K562 (cell line): ENCODE data around the gene VRK1. TPM values are rescaled to one million over a fixed set of nuclear protein-coding genes. Genes with fewer than 3 reads are reported as not detected.

Source experiments
- AFF1 ChIP-seq, 2 experiments: fragments of 450-650 bp; IDR thresholded peaks; 2 replicates each; pipeline ENCODE4 v1.6.1; 2018; ENCODE audit warnings: mild to moderate bottlenecking in 2 of 2, low read depth in 1 of 2; ENCODE audit not compliant: partially characterized antibody in 2 of 2
- CEBPB ChIP-seq: fragments of 450-650 bp; IDR thresholded peaks from 2 replicates; pipeline ENCODE4 v1.6.1; 2016; ENCODE audit warnings: missing genetic modification characterization, missing compliant biosample characterization
- EWSR1 ChIP-seq: fragments of 450-650 bp; IDR thresholded peaks from 2 replicates; pipeline ENCODE4 v1.6.1; 2018; ENCODE audit warnings: borderline replicate concordance, mild to moderate bottlenecking, low read depth, moderate library complexity; ENCODE audit not compliant: partially characterized antibody
- GATAD2A ChIP-seq: fragments of 450-650 bp; IDR thresholded peaks from 2 replicates; pipeline ENCODE4 v1.6.1; 2017
- KLF13 ChIP-seq: fragments of 450-650 bp; IDR thresholded peaks from 2 replicates; pipeline ENCODE4 v1.6.1; 2016; ENCODE audit warnings: missing genetic modification characterization, low read depth, mild to moderate bottlenecking, missing compliant biosample characterization, moderate library complexity, borderline replicate concordance
- KLF6 ChIP-seq: fragments of 250-450 bp; sonication (Bioruptor Pico); IDR thresholded peaks from 2 replicates; pipeline ENCODE4 v1.4.0; 2020; ENCODE audit warnings: mild to moderate bottlenecking, moderate library complexity, borderline replicate concordance
- L3MBTL2 ChIP-seq: fragments of 450-650 bp; IDR thresholded peaks from 2 replicates; pipeline ENCODE4 v1.6.1; 2016; ENCODE audit warnings: mild to moderate bottlenecking, moderate library complexity
- MECOM ChIP-seq: fragments of 250-450 bp; sonication (Bioruptor Pico); IDR thresholded peaks from 2 replicates; pipeline ENCODE4 v1.8.0; 2022; ENCODE audit warnings: inconsistent platforms
- NR2C1 ChIP-seq, 2 experiments: fragments of 450-650 bp; IDR thresholded peaks; 2 replicates each; pipeline ENCODE4 v1.6.1; 2017; ENCODE audit warnings: mild to moderate bottlenecking in 2 of 2, antibody characterized with exemption in 1 of 2, inconsistent platforms in 1 of 2, missing compliant biosample characterization in 1 of 2, missing genetic modification characterization in 1 of 2
- RBM15 ChIP-seq: fragments of 200-400 bp; formaldehyde crosslinking; IDR thresholded peaks from 2 replicates; pipeline ENCODE4 v1.6.1; 2018; ENCODE audit warnings: mild to moderate bottlenecking, low read length, moderate library complexity; ENCODE audit not compliant: insufficient read depth
- RBM25 ChIP-seq: fragments of 200-400 bp; formaldehyde crosslinking; IDR thresholded peaks from 2 replicates; pipeline ENCODE4 v1.6.1; 2018; ENCODE audit warnings: low read length, low read depth, moderate library complexity; ENCODE audit not compliant: severe bottlenecking
- SIN3A ChIP-seq, 2 experiments: fragments of 150-350 bp in 1 of 2; IDR thresholded peaks; 2 replicates each; pipeline ENCODE4 v1.6.1; 2011 to 2016; ENCODE audit warnings: borderline replicate concordance in 2 of 2, low read depth in 2 of 2, low read length in 2 of 2, mild to moderate bottlenecking in 2 of 2, moderate library complexity in 2 of 2; ENCODE audit not compliant: control insufficient read depth in 1 of 2
- SMAD2 ChIP-seq: fragments of 150-350 bp; IDR thresholded peaks from 2 replicates; pipeline ENCODE4 v1.6.1; 2014; ENCODE audit warnings: low read depth, mild to moderate bottlenecking, low read length
- STAT5B ChIP-seq: fragments of 250-450 bp; sonication (Bioruptor Pico); IDR thresholded peaks from 2 replicates; pipeline ENCODE4 v1.8.0; 2021; ENCODE audit warnings: mild to moderate bottlenecking, inconsistent platforms
- VEZF1 ChIP-seq: fragments of 200-800 bp; sonication (Bioruptor generic); IDR thresholded peaks from 2 replicates; pipeline ENCODE4 v1.6.1; 2017; ENCODE audit warnings: missing genetic modification characterization, missing compliant biosample characterization
- ZNF311 ChIP-seq: fragments of 250-450 bp; sonication (Bioruptor Pico); IDR thresholded peaks from 2 replicates; pipeline ENCODE4 v1.4.0; 2020; ENCODE audit warnings: mild to moderate bottlenecking, moderate library complexity
- ZNF57 ChIP-seq: fragments of 450-650 bp; formaldehyde crosslinking; IDR thresholded peaks from 2 replicates; pipeline ENCODE4 v1.4.0; 2020; ENCODE audit warnings: mild to moderate bottlenecking, moderate library complexity
- ZNF586 ChIP-seq: fragments of 450-650 bp; formaldehyde crosslinking; conservative IDR thresholded peaks from 2 replicates; pipeline ENCODE4 v1.4.0; 2020; ENCODE audit warnings: mild to moderate bottlenecking, moderate library complexity
- ZNF830 ChIP-seq: fragments of 250-450 bp; sonication (Bioruptor Pico); IDR thresholded peaks from 2 replicates; pipeline ENCODE4 v1.5.0; 2021; ENCODE audit warnings: mild to moderate bottlenecking
- polyA plus RNA-seq, 8 experiments: library from polyadenylated mRNA; depleted of rRNA in 4 of 8; stranded (reverse) in 5 of 8; unstranded in 3 of 8; fragments of >200 nt; fragmentation: Nextera tagmentation in 2 of 8; fragmentation: Illumina TruSeq in 1 of 8; extraction: Ambion mirVana in 2 of 8; extraction: Trizol in 1 of 8; gene quantifications; 2 replicates each; pipeline versions ENCODE4 v1.2.1 to v1.2.3, GENCODE V29; 2011 to 2014; ENCODE audit warnings: inconsistent platforms in 1 of 8, missing spikeins in 1 of 8
- total RNA-seq, 7 experiments: library from RNA; depleted of rRNA in 6 of 7; stranded (reverse); fragments of >200 nt in 6 of 7; fragmentation: Illumina TruSeq in 2 of 7; extraction: Trizol in 2 of 7; gene quantifications; 2 replicates each; pipeline versions ENCODE4 v1.2.1 to v1.2.3, GENCODE V29; 2011 to 2021; ENCODE audit warnings: low replicate concordance in 1 of 7
- TF ChIP-seq, protein P1 (sequence below), 2 experiments: fragments of 450-650 bp in 1 of 2; IDR thresholded peaks; 2 replicates each; pipeline ENCODE4 v1.6.1; 2011 to 2017; ENCODE audit warnings: low read depth in 2 of 2, antibody characterized with exemption in 1 of 2, borderline replicate concordance in 1 of 2, low read length in 1 of 2, mild to moderate bottlenecking in 1 of 2, mixed read lengths in 1 of 2; ENCODE audit not compliant: control insufficient read depth in 1 of 2

VRK1 gene
- total and polyA plus RNA-seq, 9 of the 15 experiments (the other 6 are each of a cell fraction or from before 2014, with no cell fraction given), result 83.6 to 177 (median 116) TPM

DNA sequence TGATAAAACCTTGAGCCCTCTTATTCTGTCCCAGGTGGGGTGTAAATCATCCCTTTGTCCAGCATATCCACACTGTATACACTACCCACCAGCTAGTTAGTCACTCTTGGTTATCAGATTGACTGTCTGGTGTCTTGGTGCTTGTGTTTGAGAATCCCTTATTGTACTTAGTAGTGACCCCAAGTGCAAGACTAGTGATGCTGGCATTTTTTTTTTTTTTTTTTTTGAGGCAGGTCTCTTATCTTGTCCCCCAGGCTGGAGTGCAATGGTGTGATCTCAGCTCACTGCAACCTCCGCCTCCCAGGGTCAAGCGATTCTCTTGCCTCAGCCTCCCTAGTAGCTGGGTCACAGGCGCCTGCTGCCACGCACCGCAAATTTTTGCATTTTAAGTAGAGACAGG, 5.8 kb downstream of the VRK1 start (continued):
- TF ChIP-seq AFF1 (IDR thresholded peaks at IDR 0.05; ENCODE audit: low read depth in 1 of 2, partially characterized antibody in 2 of 2), result peak; percentile 36 to 37
- no peak for TF ChIP-seq RBM25
- no peak for TF ChIP-seq KLF13 (tag)
- TF ChIP-seq SIN3A (IDR thresholded peaks at IDR 0.05; ENCODE audit: borderline replicate concordance in 2 of 2, control insufficient read depth in 1 of 2, low read depth in 2 of 2, low read length in 2 of 2), result no peak
- TF ChIP-seq ZNF586 (CRISPR knock-in tag), result no peak
- peak; percentile 70; the same call in 1 of the 2 replicates for TF ChIP-seq NR2C1 (IDR thresholded peaks at IDR 0.05)
- TF ChIP-seq NR2C1 (tag; IDR thresholded peaks at IDR 0.05), result peak; percentile 64
- peak; percentile 67 for TF ChIP-seq MECOM
- peak; percentile 45; the same call in 1 of the 2 replicates for TF ChIP-seq CEBPB
- TF ChIP-seq RBM15, result no peak
- TF ChIP-seq ZNF57, result no peak
- TF ChIP-seq, protein P1, sequence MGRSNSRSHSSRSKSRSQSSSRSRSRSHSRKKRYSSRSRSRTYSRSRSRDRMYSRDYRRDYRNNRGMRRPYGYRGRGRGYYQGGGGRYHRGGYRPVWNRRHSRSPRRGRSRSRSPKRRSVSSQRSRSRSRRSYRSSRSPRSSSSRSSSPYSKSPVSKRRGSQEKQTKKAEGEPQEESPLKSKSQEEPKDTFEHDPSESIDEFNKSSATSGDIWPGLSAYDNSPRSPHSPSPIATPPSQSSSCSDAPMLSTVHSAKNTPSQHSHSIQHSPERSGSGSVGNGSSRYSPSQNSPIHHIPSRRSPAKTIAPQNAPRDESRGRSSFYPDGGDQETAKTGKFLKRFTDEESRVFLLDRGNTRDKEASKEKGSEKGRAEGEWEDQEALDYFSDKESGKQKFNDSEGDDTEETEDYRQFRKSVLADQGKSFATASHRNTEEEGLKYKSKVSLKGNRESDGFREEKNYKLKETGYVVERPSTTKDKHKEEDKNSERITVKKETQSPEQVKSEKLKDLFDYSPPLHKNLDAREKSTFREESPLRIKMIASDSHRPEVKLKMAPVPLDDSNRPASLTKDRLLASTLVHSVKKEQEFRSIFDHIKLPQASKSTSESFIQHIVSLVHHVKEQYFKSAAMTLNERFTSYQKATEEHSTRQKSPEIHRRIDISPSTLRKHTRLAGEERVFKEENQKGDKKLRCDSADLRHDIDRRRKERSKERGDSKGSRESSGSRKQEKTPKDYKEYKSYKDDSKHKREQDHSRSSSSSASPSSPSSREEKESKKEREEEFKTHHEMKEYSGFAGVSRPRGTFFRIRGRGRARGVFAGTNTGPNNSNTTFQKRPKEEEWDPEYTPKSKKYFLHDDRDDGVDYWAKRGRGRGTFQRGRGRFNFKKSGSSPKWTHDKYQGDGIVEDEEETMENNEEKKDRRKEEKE (IDR thresholded peaks at IDR 0.05; ENCODE audit: borderline replicate concordance in 1 of 2, control insufficient read depth in 1 of 2, low read depth in 2 of 2, low read length in 1 of 2), result 0 out of 4 replicates have a peak, but pooled peaks of 1 of the 2 experiments have one; percentile 54
- TF ChIP-seq ZNF830, result no peak
- TF ChIP-seq GATAD2A, result peak; percentile 56
- no peak for TF ChIP-seq ZNF311 (CRISPR knock-in tag)
- no peak for TF ChIP-seq KLF6 (CRISPR knock-in tag)
- no peak for TF ChIP-seq SMAD2
- peak; percentile 23; the same call in 1 of the 2 replicates for TF ChIP-seq L3MBTL2
- TF ChIP-seq VEZF1 (CRISPR knock-in tag), result no peak
- TF ChIP-seq STAT5B (CRISPR knock-in tag), result no peak
- no peak for TF ChIP-seq EWSR1
